Measurements from ENCODE around the gene MBNL1. TPM values are rescaled to one million over a fixed set of nuclear protein-coding genes. Genes with fewer than 3 reads are reported as not detected.

Gene MBNL1
- total RNA-seq, 1 donor from 2014 or later: 172 TPM

GRCh38 chr3:152261329-152261728 is 7.4 kb upstream of the MBNL1 start:
- H3K27ac ChIP-seq (replicated peaks): no peak overlapping the region
- H3K4me1 ChIP-seq: peaks cover 41% of the 10 kb centered on the region
- H3K27me3 ChIP-seq (ENCODE audit: low read depth): no peaks in the 10 kb centered on the region
- H3K9me3 ChIP-seq (replicated peaks): no peaks in the 10 kb centered on the region
- no peaks in the 10 kb centered on the region for H3K36me3 ChIP-seq
- DNase-seq: no peak
- no peak overlapping the region for H3K4me3 ChIP-seq
- intact Hi-C loops (cut with micrococcal nuclease): no loop called here
- no peak for TF ChIP-seq CTCF (IDR thresholded peaks at IDR 0.05; ENCODE audit: borderline replicate concordance)

- Histone ChIP-seq H3K4me1 (peaks cover 53% of the 10 kb centered on the region), H3K4me3 (no peak overlapping the region), H3K9me3 (replicated peaks) (no peaks in the 10 kb centered on the region), H3K36me3 (no peaks in the 10 kb centered on the region), H3K27me3 (ENCODE audit: low read depth) (no peaks in the 10 kb centered on the region), H3K27ac (replicated peaks) (no peak overlapping the region)
- no peak for TF ChIP-seq CTCF (IDR thresholded peaks at IDR 0.05; ENCODE audit: borderline replicate concordance)
- no peak for DNase-seq
- intact Hi-C loops (cut with micrococcal nuclease): no loop called here
Measured at GRCh38 chr3:152263711-152264110, 5.0 kb upstream of the MBNL1 start.

GRCh38 chr3:152264378-152264777 is 4.4 kb upstream of the MBNL1 start:
- intact Hi-C loops (cut with micrococcal nuclease): no loop called here
- Histone ChIP-seq H3K36me3 (no peaks in the 10 kb centered on the region), H3K27me3 (ENCODE audit: low read depth) (no peaks in the 10 kb centered on the region), H3K27ac (replicated peaks) (no peak overlapping the region), H3K4me1 (peaks cover 53% of the 10 kb centered on the region), H3K4me3 (no peak overlapping the region), H3K9me3 (replicated peaks) (no peaks in the 10 kb centered on the region)
- DNase-seq: no peak
- TF ChIP-seq CTCF (IDR thresholded peaks at IDR 0.05; ENCODE audit: borderline replicate concordance): no peak

- DNase-seq: peak; percentile 36
- Histone ChIP-seq H3K9me3 (replicated peaks) (no peaks in the 10 kb centered on the region), H3K27ac (replicated peaks) (peak overlapping the region; percentile 99), H3K4me3 (peak overlapping the region; percentile 90), H3K36me3 (no peaks in the 10 kb centered on the region), H3K27me3 (ENCODE audit: low read depth) (no peaks in the 10 kb centered on the region), H3K4me1 (peaks cover 63% of the 10 kb centered on the region)
- TF ChIP-seq CTCF (IDR thresholded peaks at IDR 0.05; ENCODE audit: borderline replicate concordance): peak; percentile 45
- intact Hi-C loops (cut with micrococcal nuclease): no loop called here
Measured at GRCh38 chr3:152266221-152266995, 2.3 kb upstream of the MBNL1 start.

GRCh38 chr3:152267831-152268554 is 736 bp upstream of the MBNL1 start:
- peaks cover 79% of the 10 kb centered on the region for H3K4me1 ChIP-seq
- no peaks in the 10 kb centered on the region for H3K27me3 ChIP-seq (ENCODE audit: low read depth)
- H3K27ac ChIP-seq (replicated peaks): peak overlapping the region; percentile 99
- no peaks in the 10 kb centered on the region for H3K9me3 ChIP-seq (replicated peaks)
- intact Hi-C loops (cut with micrococcal nuclease): no loop called here
- no peak for DNase-seq
- H3K4me3 ChIP-seq: peak overlapping the region; percentile 90
- no peak for TF ChIP-seq CTCF (IDR thresholded peaks at IDR 0.05; ENCODE audit: borderline replicate concordance)
- no peaks in the 10 kb centered on the region for H3K36me3 ChIP-seq
